Neural cell (in vitro differentiated cells): ENCODE measurements around the gene PLET1. TPM values are rescaled to one million over a fixed set of nuclear protein-coding genes. Genes with fewer than 3 reads are reported as not detected.

Experiments
- H2AFZ ChIP-seq: fragments of 200-600, 300-800 bp; sonication (generic), shearing (Covaris generic); 2 replicates; pipeline ENCODE4 v1.6.0; 2014; ENCODE audit warnings: low read depth, mild to moderate bottlenecking, antibody characterized with exemption, low read length, moderate library complexity
- H3F3A ChIP-seq: fragments of 200-600 bp; shearing (Covaris generic); 2 replicates; pipeline ENCODE4 v1.6.1; 2016; ENCODE audit warnings: mild to moderate bottlenecking, moderate library complexity, mixed read lengths, antibody characterized with exemption, low read length; ENCODE audit not compliant: insufficient read depth, poor library complexity, severe bottlenecking
- H3K27ac ChIP-seq: fragments of 200-600, 300-800 bp; sonication (generic), shearing (Covaris generic); 2 replicates; pipeline ENCODE4 v1.5.1; 2014; ENCODE audit warnings: mild to moderate bottlenecking, low read length, moderate library complexity
- H3K27me3 ChIP-seq: fragments of 300-800, 200-600 bp; sonication (generic), shearing (Covaris generic); 2 replicates; pipeline ENCODE4 v1.6.0; 2014; ENCODE audit warnings: mild to moderate bottlenecking, low read depth, low read length, moderate library complexity; ENCODE audit not compliant: insufficient read depth
- H3K36me3 ChIP-seq: fragments of 300-800, 200-600 bp; sonication (generic), shearing (Covaris generic); 2 replicates; pipeline ENCODE4 v1.5.1; 2014; ENCODE audit warnings: mild to moderate bottlenecking, antibody characterized with exemption, low read length, moderate library complexity; ENCODE audit not compliant: insufficient read depth
- H3K4me2 ChIP-seq: fragments of 300-800, 200-600 bp; sonication (generic), shearing (Covaris generic); 2 replicates; pipeline ENCODE4 v1.6.0; 2014; ENCODE audit warnings: mild to moderate bottlenecking, low read length
- H3K4me3 ChIP-seq: fragments of 300-800, 200-600 bp; sonication (generic), shearing (Covaris generic); 2 replicates; pipeline ENCODE4 v1.5.1; 2014; ENCODE audit warnings: mild to moderate bottlenecking, low read length, moderate library complexity
- H3K79me2 ChIP-seq: fragments of 200-600 bp; shearing (Covaris generic); replicated peaks from 2 replicates; pipeline ENCODE4 v1.6.0; 2014; ENCODE audit warnings: mild to moderate bottlenecking, low read length, moderate library complexity; ENCODE audit not compliant: insufficient read depth
- H3K9ac ChIP-seq: fragments of 300-800, 200-600 bp; sonication (generic), shearing (Covaris generic); 2 replicates; pipeline ENCODE4 v1.6.1; 2016; ENCODE audit warnings: mild to moderate bottlenecking, low read length, mixed read lengths
- H3K9me2 ChIP-seq: fragments of 200-600 bp; shearing (Covaris generic); 2 replicates; pipeline ENCODE4 v1.6.1; 2016; ENCODE audit warnings: mild to moderate bottlenecking, low read length, mixed read lengths; ENCODE audit not compliant: insufficient read depth
- H3K9me3 ChIP-seq: fragments of 200-600, 300-800 bp; sonication (generic), shearing (Covaris generic); 2 replicates; pipeline ENCODE4 v1.6.1; 2016; ENCODE audit warnings: mild to moderate bottlenecking, mixed run types, low read length, moderate library complexity, mixed read lengths
- H4K20me1 ChIP-seq: fragments of 200-600 bp; shearing (Covaris generic); 2 replicates; pipeline ENCODE4 v1.6.1; 2016; ENCODE audit warnings: mild to moderate bottlenecking, mixed run types; ENCODE audit not compliant: insufficient read depth
- EZH2 ChIP-seq: fragments of 200-600, 300-800 bp; shearing (Covaris generic), sonication (generic); IDR thresholded peaks from 2 replicates; pipeline ENCODE4 v1.6.1; 2014; ENCODE audit warnings: antibody characterized with exemption, low read length, borderline replicate concordance, mild to moderate bottlenecking; ENCODE audit not compliant: insufficient read depth, poor library complexity, severe bottlenecking
- MXI1 ChIP-seq: fragments of 450-650 bp; conservative IDR thresholded peaks from 2 replicates; pipeline ENCODE4 v1.6.1; 2014; ENCODE audit warnings: antibody characterized with exemption, mild to moderate bottlenecking; ENCODE audit not compliant: poor library complexity, severe bottlenecking
- POLR2AphosphoS5 ChIP-seq: IDR thresholded peaks from 2 replicates; pipeline ENCODE4 v1.6.1; 2012
- RAD21 ChIP-seq: fragments of 450-650 bp; conservative IDR thresholded peaks from 2 replicates; pipeline ENCODE4 v1.6.1; 2014; ENCODE audit warnings: antibody characterized with exemption, mild to moderate bottlenecking, moderate library complexity
- SMC3 ChIP-seq: fragments of 450-650 bp; conservative IDR thresholded peaks from 2 replicates; pipeline ENCODE4 v1.6.1; 2014; ENCODE audit warnings: antibody characterized with exemption, mild to moderate bottlenecking, moderate library complexity; ENCODE audit not compliant: poor library complexity
- TAF1 ChIP-seq: IDR thresholded peaks from 2 replicates; pipeline ENCODE4 v1.6.1; 2012; ENCODE audit warnings: low read depth
- polyA plus RNA-seq: library from polyadenylated mRNA; depleted of rRNA; stranded (reverse); fragments of >200 nt; gene quantifications from 2 replicates; pipeline ENCODE4 v1.2.3, GENCODE V29; 2014
- TF ChIP-seq, protein P1 (sequence below): fragments of 450-650 bp; IDR thresholded peaks from 2 replicates; pipeline ENCODE4 v1.5.1; 2014; ENCODE audit warnings: antibody characterized with exemption, mild to moderate bottlenecking, moderate library complexity; ENCODE audit not compliant: poor library complexity, severe bottlenecking
- TF ChIP-seq, protein P2 (sequence below): IDR thresholded peaks from 2 replicates; pipeline ENCODE4 v1.6.1; 2012; ENCODE audit warnings: borderline replicate concordance

PLET1 gene
- polyA plus RNA-seq, 1 donor from 2014 or later: not detected

GRCh38 chr11:112231952-112232351, 28.7 kb downstream of the PLET1 start:
- TF ChIP-seq POLR2AphosphoS5 (no peak), MXI1 (no peak), SMC3 (no peak), TAF1 (no peak), EZH2 (no peak), RAD21 (no peak)
- TF ChIP-seq, protein P1, sequence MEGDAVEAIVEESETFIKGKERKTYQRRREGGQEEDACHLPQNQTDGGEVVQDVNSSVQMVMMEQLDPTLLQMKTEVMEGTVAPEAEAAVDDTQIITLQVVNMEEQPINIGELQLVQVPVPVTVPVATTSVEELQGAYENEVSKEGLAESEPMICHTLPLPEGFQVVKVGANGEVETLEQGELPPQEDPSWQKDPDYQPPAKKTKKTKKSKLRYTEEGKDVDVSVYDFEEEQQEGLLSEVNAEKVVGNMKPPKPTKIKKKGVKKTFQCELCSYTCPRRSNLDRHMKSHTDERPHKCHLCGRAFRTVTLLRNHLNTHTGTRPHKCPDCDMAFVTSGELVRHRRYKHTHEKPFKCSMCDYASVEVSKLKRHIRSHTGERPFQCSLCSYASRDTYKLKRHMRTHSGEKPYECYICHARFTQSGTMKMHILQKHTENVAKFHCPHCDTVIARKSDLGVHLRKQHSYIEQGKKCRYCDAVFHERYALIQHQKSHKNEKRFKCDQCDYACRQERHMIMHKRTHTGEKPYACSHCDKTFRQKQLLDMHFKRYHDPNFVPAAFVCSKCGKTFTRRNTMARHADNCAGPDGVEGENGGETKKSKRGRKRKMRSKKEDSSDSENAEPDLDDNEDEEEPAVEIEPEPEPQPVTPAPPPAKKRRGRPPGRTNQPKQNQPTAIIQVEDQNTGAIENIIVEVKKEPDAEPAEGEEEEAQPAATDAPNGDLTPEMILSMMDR: no peak
- TF ChIP-seq, protein P2, sequence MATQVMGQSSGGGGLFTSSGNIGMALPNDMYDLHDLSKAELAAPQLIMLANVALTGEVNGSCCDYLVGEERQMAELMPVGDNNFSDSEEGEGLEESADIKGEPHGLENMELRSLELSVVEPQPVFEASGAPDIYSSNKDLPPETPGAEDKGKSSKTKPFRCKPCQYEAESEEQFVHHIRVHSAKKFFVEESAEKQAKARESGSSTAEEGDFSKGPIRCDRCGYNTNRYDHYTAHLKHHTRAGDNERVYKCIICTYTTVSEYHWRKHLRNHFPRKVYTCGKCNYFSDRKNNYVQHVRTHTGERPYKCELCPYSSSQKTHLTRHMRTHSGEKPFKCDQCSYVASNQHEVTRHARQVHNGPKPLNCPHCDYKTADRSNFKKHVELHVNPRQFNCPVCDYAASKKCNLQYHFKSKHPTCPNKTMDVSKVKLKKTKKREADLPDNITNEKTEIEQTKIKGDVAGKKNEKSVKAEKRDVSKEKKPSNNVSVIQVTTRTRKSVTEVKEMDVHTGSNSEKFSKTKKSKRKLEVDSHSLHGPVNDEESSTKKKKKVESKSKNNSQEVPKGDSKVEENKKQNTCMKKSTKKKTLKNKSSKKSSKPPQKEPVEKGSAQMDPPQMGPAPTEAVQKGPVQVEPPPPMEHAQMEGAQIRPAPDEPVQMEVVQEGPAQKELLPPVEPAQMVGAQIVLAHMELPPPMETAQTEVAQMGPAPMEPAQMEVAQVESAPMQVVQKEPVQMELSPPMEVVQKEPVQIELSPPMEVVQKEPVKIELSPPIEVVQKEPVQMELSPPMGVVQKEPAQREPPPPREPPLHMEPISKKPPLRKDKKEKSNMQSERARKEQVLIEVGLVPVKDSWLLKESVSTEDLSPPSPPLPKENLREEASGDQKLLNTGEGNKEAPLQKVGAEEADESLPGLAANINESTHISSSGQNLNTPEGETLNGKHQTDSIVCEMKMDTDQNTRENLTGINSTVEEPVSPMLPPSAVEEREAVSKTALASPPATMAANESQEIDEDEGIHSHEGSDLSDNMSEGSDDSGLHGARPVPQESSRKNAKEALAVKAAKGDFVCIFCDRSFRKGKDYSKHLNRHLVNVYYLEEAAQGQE: no peak
- no peaks in the 10 kb centered on the region for H3K27me3 ChIP-seq

GRCh38 chr11:112229746-112230433, 30.8 kb downstream of the PLET1 start:
- Histone ChIP-seq H3K9me3 (no peaks in the 10 kb centered on the region), H3K79me2 (peaks cover 27% of the 10 kb centered on the region)

More at GRCh38 chr11:112231952-112232351, 28.7 kb downstream of the PLET1 start:
- no peak overlapping the region for H3K4me3 ChIP-seq
- no peaks in the 10 kb centered on the region for H3K36me3 ChIP-seq
- H3K9ac ChIP-seq: no peak overlapping the region
- no peaks in the 10 kb centered on the region for H4K20me1 ChIP-seq
- no peaks in the 10 kb centered on the region for H3F3A ChIP-seq
- no peak overlapping the region for H2AFZ ChIP-seq
- no peak overlapping the region for H3K4me2 ChIP-seq
- no peak overlapping the region for H3K27ac ChIP-seq
- no peaks in the 10 kb centered on the region for H3K9me3 ChIP-seq
- peaks cover 22% of the 10 kb centered on the region for H3K79me2 ChIP-seq
- no peaks in the 10 kb centered on the region for H3K9me2 ChIP-seq

More at GRCh38 chr11:112229746-112230433, 30.8 kb downstream of the PLET1 start:
- no peak overlapping the region for H2AFZ ChIP-seq
- H4K20me1 ChIP-seq: no peaks in the 10 kb centered on the region
- H3K4me2 ChIP-seq: no peak overlapping the region
- TF ChIP-seq, protein P2: no peak
- TF ChIP-seq, protein P1: no peak
- TF ChIP-seq EZH2 (no peak), RAD21 (no peak)
- no peaks in the 10 kb centered on the region for H3K27me3 ChIP-seq
- H3K4me3 ChIP-seq: no peak overlapping the region
- no peaks in the 10 kb centered on the region for H3K36me3 ChIP-seq
- no peaks in the 10 kb centered on the region for H3F3A ChIP-seq
- no peak overlapping the region for H3K9ac ChIP-seq
- no peak overlapping the region for H3K27ac ChIP-seq
- H3K9me2 ChIP-seq: no peaks in the 10 kb centered on the region
